HG03139 (cell line): Measurements from ENCODE around the gene TNFSF12.

Experiments
- ATAC-seq: cut with Tn5 transposase; IDR thresholded peaks from one replicate; pipeline ENCODE4 v1.9.1; 2021; ENCODE audit not compliant: unreplicated experiment

Gene TNFSF12

GRCh38 chr17:7563115-7563869 lies 14.4 kb downstream of the TNFSF12 start:
- ATAC-seq: no peak

- no peak for ATAC-seq
Observed at GRCh38 chr17:7569571-7569970, 20.7 kb downstream of the TNFSF12 start.

- no peak for ATAC-seq
Observed at GRCh38 chr17:7570351-7570750, 21.5 kb downstream of the TNFSF12 start.

- no peak for ATAC-seq
Observed at GRCh38 chr17:7572338-7572587, 23.4 kb downstream of the TNFSF12 start.

GRCh38 chr17:7572588-7573323 lies 23.9 kb downstream of the TNFSF12 start:
- peak; percentile 75 for ATAC-seq

- ATAC-seq: no peak
Observed at GRCh38 chr17:7573324-7574080, 24.6 kb downstream of the TNFSF12 start.

GRCh38 chr17:7574176-7574953 lies 25.5 kb downstream of the TNFSF12 start:
- ATAC-seq: no peak

GRCh38 chr17:7575481-7575883 lies 26.6 kb downstream of the TNFSF12 start:
- no peak for ATAC-seq

GRCh38 chr17:7575959-7576358 lies 27.1 kb downstream of the TNFSF12 start:
- ATAC-seq: no peak

GRCh38 chr17:7576432-7576937 lies 27.6 kb downstream of the TNFSF12 start:
- ATAC-seq: no peak

- no peak for ATAC-seq
Observed at GRCh38 chr17:7577327-7578199, 28.7 kb downstream of the TNFSF12 start.

GRCh38 chr17:7579001-7579833 lies 30.4 kb downstream of the TNFSF12 start, which contains the start of gene CD68:
Gene CD68 (plus strand): TSS chr17:7579638. CDS start chr17:7579678, 40 bp downstream.
- no peak for ATAC-seq

GRCh38 chr17:7579834-7580603 lies 31.2 kb downstream of the TNFSF12 start:
- no peak for ATAC-seq

- no peak for ATAC-seq
Observed at GRCh38 chr17:7580604-7581575, 32.0 kb downstream of the TNFSF12 start.

- ATAC-seq: no peak
Observed at GRCh38 chr17:7582396-7583252, 33.8 kb downstream of the TNFSF12 start.
